Muscle layer of duodenum (tissue), 2 donors: Measurements from ENCODE around the gene IL17C.

Experiments
- H3K27ac ChIP-seq: one replicate; pipeline ENCODE4 v1.7.0; 2013; ENCODE audit warnings: mild to moderate bottlenecking, low read length
- H3K27me3 ChIP-seq: one replicate; pipeline ENCODE4 v1.7.0; 2013; ENCODE audit warnings: low read depth, mild to moderate bottlenecking, control low read depth, low read length
- H3K36me3 ChIP-seq, 2 donors: one replicate each; pipeline ENCODE4 v1.7.0; 2013; ENCODE audit warnings: low read length in 2 of 2, control low read depth in 1 of 2, mild to moderate bottlenecking in 1 of 2; ENCODE audit not compliant: insufficient read depth in 2 of 2, control insufficient read depth in 1 of 2
- H3K4me1 ChIP-seq, 2 donors: one replicate each; pipeline ENCODE4 v1.7.0; 2013; ENCODE audit warnings: low read length in 2 of 2, mild to moderate bottlenecking in 2 of 2, control low read depth in 1 of 2, moderate library complexity in 1 of 2; ENCODE audit not compliant: insufficient read depth in 2 of 2, control insufficient read depth in 1 of 2
- H3K4me3 ChIP-seq, 2 donors: one replicate each; pipeline ENCODE4 v1.7.0; 2013; ENCODE audit warnings: low read length in 2 of 2, low read depth in 1 of 2, mild to moderate bottlenecking in 1 of 2
- H3K9me3 ChIP-seq, 2 donors: one replicate each; pipeline ENCODE4 v1.7.0; 2013; ENCODE audit warnings: low read length in 2 of 2, control low read depth in 1 of 2, mild to moderate bottlenecking in 1 of 2; ENCODE audit not compliant: control insufficient read depth in 1 of 2
- donor health status: healthy.

The IL17C gene

GRCh38 chr16:88639231-88640038, 1.1 kb downstream of the IL17C start:
- Histone ChIP-seq H3K27ac (no peak overlapping the region), H3K36me3 (peaks cover 0 to 6% of the 10 kb centered on the region in 2 donors), H3K27me3 (peaks cover 26% of the 10 kb centered on the region), H3K9me3 (no peaks in the 10 kb centered on the region), H3K4me3 (no peak overlapping the region), H3K4me1 (peaks cover 0 to 8% of the 10 kb centered on the region in 2 donors)

- H3K27me3 ChIP-seq = peaks cover 26% of the 10 kb centered on the region
- no peak overlapping the region for H3K27ac ChIP-seq
- peaks cover 0 to 6% of the 10 kb centered on the region in 2 donors for H3K36me3 ChIP-seq
- peaks cover 0 to 2% of the 10 kb centered on the region in 2 donors for H3K4me1 ChIP-seq
- no peak overlapping the region for H3K4me3 ChIP-seq
- no peaks in the 10 kb centered on the region for H3K9me3 ChIP-seq
Observed at GRCh38 chr16:88640039-88640495, 1.7 kb downstream of the IL17C start.

GRCh38 chr16:88640498-88641247, 2.3 kb downstream of the IL17C start:
- H3K27ac ChIP-seq = no peak overlapping the region
- H3K27me3 ChIP-seq = peaks cover 26% of the 10 kb centered on the region
- no peaks in the 10 kb centered on the region for H3K4me1 ChIP-seq

GRCh38 chr16:88642881-88643643, 4.7 kb downstream of the IL17C start:
- H3K36me3 ChIP-seq = peaks cover 0 to 12% of the 10 kb centered on the region in 2 donors
- no peaks in the 10 kb centered on the region for H3K9me3 ChIP-seq
- H3K4me1 ChIP-seq = no peaks in the 10 kb centered on the region
- peaks cover 26% of the 10 kb centered on the region for H3K27me3 ChIP-seq
- H3K4me3 ChIP-seq = no peak overlapping the region
- no peak overlapping the region for H3K27ac ChIP-seq

More at GRCh38 chr16:88640498-88641247, 2.3 kb downstream of the IL17C start:
- H3K9me3 ChIP-seq = no peaks in the 10 kb centered on the region
- peaks cover 0 to 9% of the 10 kb centered on the region in 2 donors for H3K36me3 ChIP-seq
- no peak overlapping the region for H3K4me3 ChIP-seq

GRCh38 chr16:88643644-88643932, 5.2 kb downstream of the IL17C start:
- peaks cover 0 to 12% of the 10 kb centered on the region in 2 donors for H3K36me3 ChIP-seq
- no peak overlapping the region for H3K27ac ChIP-seq
- H3K9me3 ChIP-seq = no peaks in the 10 kb centered on the region
- no peak overlapping the region for H3K4me3 ChIP-seq
- no peaks in the 10 kb centered on the region for H3K4me1 ChIP-seq
- peaks cover 23% of the 10 kb centered on the region for H3K27me3 ChIP-seq

GRCh38 chr16:88645455-88645854, 7.1 kb downstream of the IL17C start:
- Histone ChIP-seq H3K27me3 (peaks cover 5% of the 10 kb centered on the region), H3K4me1 (peaks cover 0 to 9% of the 10 kb centered on the region in 2 donors), H3K4me3 (no peak overlapping the region), H3K9me3 (no peaks in the 10 kb centered on the region), H3K36me3 (peaks cover 0 to 12% of the 10 kb centered on the region in 2 donors), H3K27ac (no peak overlapping the region)

GRCh38 chr16:88645941-88646340, 7.6 kb downstream of the IL17C start:
- Histone ChIP-seq H3K27ac (no peak overlapping the region), H3K4me3 (no peak overlapping the region), H3K9me3 (no peaks in the 10 kb centered on the region), H3K36me3 (peaks cover 0 to 12% of the 10 kb centered on the region in 2 donors), H3K4me1 (peaks cover 0 to 12% of the 10 kb centered on the region in 2 donors), H3K27me3 (no peaks in the 10 kb centered on the region)

- peaks cover 0 to 12% of the 10 kb centered on the region in 2 donors for H3K36me3 ChIP-seq
- peaks cover 4 to 18% of the 10 kb centered on the region in 2 donors for H3K4me1 ChIP-seq
- no peaks in the 10 kb centered on the region for H3K27me3 ChIP-seq
- no peak overlapping the region for H3K27ac ChIP-seq
- no peak overlapping the region for H3K4me3 ChIP-seq
- H3K9me3 ChIP-seq = no peaks in the 10 kb centered on the region
Observed at GRCh38 chr16:88646345-88647034, 8.1 kb downstream of the IL17C start.

GRCh38 chr16:88647178-88648070, 9.1 kb downstream of the IL17C start:
- Histone ChIP-seq H3K4me1 (peaks cover 4 to 20% of the 10 kb centered on the region in 2 donors), H3K4me3 (no peak overlapping the region), H3K9me3 (no peaks in the 10 kb centered on the region), H3K27me3 (no peaks in the 10 kb centered on the region), H3K36me3 (peaks cover 0 to 12% of the 10 kb centered on the region in 2 donors), H3K27ac (no peak overlapping the region)
